Kidney glomerular epithelial cell (primary cell): Measurements from ENCODE around the gene RHBDD1.

Experiments
- DNase-seq: peaks from one replicate; lab custom pipeline; 2025; lab: John Stamatoyannopoulos, UW

RHBDD1 gene

GRCh38 chr2:226845386-226846116, 9.7 kb downstream of the RHBDD1 start:
- DNase-seq, result no peak

- DNase-seq, result no peak
These were observed 11.2 kb downstream of the RHBDD1 start for GRCh38 chr2:226847090-226847489.

- no peak for DNase-seq
These were observed 11.7 kb downstream of the RHBDD1 start for GRCh38 chr2:226847511-226847910.

DNA sequence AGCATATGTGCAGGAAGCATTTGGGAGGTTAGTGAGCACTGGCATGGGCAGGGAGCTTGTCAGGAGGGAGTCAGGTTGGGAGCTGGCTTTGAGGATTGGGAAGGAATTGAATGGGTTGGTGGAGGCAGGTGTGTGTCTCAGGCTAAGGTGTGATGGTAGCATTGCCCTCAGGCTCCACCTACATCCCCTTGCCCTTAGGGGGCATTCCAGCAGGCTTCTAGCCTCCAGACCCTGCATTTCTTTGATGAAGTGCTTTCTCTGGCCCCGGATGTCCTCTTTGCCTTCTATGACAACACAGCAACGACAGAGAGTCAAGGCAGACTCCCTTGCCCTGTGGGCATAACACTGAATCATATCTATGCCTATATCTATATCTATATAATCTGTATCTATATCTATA, 13.5 kb downstream of the RHBDD1 start:
- no peak for DNase-seq

DNA sequence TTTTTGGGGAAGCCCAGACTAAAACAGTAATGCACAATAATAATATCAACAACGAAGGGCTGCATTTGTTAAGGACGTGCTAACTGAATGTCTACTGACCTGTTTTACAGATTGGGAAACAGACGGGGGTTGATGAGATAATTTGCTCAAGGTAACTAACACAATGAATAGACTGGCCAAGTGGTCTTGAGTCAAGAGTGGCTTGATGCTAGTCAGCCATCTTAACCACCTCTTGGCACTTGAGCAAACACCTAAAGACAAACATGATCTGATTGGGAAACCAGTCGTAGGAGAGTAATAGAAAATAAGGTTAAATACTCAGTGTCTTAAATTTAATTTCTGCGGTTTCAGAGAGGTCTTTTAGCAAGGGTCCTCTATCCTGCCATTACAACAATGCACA, 14.2 kb downstream of the RHBDD1 start:
- no peak for DNase-seq

DNA sequence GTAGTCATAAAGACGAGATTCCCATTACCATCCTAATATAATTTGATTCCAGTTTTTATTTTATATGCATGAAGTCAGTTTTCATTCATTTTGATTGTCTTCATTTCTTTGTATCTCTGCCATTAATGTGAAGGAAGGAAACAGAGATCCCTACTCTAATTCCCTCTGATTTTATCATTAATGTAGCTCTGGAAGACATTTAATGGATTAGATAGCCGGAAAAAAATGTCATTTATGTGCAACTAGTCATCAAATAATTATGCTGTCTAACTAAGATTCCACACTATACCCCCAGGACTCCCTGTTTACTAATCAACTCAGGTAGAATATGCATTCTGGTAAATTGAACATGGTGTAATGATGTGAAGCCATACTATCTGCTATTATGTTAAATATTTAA, 19.9 kb downstream of the RHBDD1 start:
- DNase-seq, result no peak

GRCh38 chr2:226860087-226860486, 24.2 kb downstream of the RHBDD1 start:
- no peak for DNase-seq

GRCh38 chr2:226862623-226863022, 26.8 kb downstream of the RHBDD1 start:
- no peak for DNase-seq

DNA sequence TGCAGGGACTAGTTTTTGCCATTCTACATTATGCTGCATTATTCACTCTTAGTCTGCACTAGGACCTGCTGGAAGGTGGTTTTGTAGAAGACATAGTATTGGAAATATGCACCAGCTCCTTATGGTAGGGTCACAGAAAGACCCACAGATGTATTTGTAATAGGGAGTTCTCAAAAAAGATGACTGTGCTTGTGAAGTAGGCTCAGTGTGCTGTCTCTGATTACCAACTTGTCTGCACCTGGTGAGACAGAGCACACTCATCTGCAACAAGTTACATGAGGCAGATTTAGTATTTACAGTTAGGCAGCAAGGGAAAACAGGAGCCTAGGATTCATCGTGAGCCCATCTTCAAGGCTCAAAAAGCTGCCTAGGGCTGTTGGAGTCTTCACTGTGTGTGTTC, 29.4 kb downstream of the RHBDD1 start:
- no peak for DNase-seq

- DNase-seq, result no peak
These were observed 29.9 kb downstream of the RHBDD1 start for GRCh38 chr2:226865710-226866109.

DNA sequence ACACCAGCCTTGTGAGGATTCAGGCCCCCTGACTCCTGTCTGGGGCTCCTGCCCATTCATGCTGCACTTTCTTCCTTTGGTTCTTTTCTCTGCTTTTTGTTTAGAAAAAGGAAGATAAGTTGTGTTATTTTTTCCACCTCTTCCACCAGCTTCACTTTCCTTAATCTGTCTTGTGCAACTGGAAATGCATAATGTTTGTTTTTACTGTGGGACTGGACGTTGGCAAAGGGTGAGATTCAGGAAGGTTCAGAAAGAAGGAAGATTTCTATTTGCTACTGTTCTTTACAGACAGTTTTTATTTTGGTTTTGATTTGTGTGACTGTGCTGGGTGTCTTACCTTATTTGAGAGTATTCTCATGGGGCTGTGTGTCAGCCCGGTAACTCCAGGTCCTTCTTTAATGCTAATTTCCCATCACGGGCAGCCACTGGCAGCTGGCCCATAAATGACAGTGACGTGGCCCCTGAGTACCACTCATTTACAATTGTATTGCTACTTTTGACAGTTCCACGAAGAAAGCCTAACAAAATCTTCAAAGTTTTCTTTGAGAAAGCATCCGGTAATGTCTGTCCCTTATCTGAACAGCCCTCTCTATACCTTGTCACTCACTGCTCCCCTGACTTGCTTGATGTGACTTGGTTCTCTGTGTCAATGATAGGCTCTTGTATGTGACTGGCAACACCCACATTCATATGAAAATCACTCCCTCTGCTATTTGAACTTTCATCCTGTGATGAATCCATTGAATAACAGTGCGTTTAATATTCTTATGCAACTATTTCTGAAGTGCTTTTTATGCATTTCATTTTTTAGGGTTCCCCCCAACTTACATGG, 32.7 kb downstream of the RHBDD1 start:
- no peak for DNase-seq

DNA sequence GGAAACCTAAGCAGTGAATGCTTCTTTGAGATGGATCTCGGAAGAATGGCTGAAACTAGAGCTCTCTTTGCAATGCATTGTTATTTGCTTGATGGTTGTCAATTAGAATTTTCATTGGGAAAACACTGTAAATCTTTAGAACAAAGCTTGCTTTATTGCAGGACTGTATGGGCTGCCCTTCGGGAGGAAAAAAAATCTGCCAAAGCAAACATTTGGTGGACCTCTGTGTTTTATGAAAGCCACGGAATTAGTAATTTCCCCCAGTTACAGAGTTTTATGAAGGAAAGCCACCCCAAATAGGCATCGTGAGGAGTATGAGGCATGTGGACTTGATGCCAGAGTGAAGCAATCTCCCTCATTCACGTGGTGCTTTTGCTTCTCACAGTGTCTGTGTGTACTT, 33.5 kb downstream of the RHBDD1 start:
- DNase-seq, result no peak

GRCh38 chr2:226873051-226873620, 37.3 kb downstream of the RHBDD1 start:
- no peak for DNase-seq

- no peak for DNase-seq
These were observed 38.0 kb downstream of the RHBDD1 start for GRCh38 chr2:226873826-226874225.

- no peak for DNase-seq
These were observed 38.9 kb downstream of the RHBDD1 start for GRCh38 chr2:226874749-226875148.

DNA sequence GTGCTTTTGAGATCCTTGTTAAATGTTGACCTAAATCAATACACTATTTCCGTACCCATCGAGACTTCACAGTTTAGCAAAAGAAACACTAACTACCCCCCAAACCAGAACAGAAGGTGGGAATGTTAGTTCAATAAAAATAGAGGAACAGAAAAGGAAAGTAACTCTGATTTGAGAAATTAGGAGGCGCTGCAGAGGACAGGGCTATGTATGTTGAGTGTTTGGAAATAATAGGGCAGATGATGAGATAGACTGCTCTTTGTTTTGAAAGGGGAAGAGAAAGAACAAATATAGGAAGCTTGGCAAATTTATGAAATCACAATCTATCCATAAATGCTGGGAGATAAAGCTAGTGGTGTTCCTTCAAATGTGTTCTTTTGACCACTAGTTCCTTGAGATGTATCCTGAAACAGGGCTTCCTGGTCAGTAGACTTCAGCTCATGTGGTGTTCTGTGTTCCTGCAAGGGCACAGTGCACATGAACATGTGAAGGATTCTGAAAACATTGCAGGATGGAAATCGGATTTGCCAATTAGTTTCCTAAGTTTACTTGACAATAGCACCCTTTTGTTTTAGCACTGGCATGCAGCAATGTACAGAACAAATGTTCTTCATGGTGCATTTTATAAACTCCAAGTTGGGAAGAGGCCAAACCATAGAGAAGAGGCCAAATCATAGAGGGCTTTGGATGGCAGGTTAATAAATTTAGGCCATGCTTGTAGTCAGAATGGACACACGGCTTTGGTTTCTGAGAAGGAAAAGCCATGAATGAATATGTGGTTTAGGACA, 39.8 kb downstream of the RHBDD1 start:
- no peak for DNase-seq

DNA sequence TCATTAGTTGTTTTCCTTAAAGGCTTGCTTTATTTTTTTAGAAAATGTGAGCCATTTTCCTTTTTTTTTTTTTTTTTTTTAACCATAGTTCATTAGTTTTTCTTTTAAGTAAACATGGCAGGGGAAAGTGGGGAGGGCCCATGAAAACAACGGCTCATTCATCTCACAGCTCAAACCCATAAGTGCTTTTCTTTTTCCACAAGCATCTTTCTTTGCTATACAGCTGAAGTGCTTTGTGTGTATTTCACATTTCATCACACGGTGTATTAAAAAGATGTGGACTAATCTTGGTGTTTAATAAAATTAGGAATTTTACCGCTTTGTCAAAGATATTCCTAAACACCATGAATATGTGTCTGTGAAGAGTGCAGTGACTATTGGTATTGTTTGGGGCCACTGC, 41.6 kb downstream of the RHBDD1 start:
- no peak for DNase-seq

GRCh38 chr2:226881287-226881686, 45.4 kb downstream of the RHBDD1 start:
- no peak for DNase-seq

DNA sequence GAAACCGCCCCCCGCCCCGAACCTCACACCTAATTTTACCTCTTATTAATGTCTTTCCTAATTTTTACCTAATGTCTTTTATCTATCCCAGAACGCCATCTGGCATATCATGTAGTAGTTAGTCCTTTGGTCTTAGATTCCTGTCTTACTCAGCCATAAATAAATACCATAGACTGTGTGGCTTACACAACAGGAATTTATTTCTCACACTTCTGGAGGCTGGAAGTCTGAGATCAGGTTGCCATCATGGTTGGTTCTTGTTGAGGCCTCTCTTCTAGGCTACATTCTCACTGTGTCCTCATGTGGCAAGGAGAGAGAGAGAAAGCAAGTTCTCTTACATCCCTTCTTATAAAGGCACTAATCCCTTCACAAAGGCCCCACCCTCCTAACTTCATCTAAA, 46.8 kb downstream of the RHBDD1 start:
- no peak for DNase-seq

- DNase-seq, result no peak
These were observed 47.5 kb downstream of the RHBDD1 start for GRCh38 chr2:226883296-226883795.

GRCh38 chr2:226884166-226884565, 48.3 kb downstream of the RHBDD1 start:
- DNase-seq, result no peak

DNA sequence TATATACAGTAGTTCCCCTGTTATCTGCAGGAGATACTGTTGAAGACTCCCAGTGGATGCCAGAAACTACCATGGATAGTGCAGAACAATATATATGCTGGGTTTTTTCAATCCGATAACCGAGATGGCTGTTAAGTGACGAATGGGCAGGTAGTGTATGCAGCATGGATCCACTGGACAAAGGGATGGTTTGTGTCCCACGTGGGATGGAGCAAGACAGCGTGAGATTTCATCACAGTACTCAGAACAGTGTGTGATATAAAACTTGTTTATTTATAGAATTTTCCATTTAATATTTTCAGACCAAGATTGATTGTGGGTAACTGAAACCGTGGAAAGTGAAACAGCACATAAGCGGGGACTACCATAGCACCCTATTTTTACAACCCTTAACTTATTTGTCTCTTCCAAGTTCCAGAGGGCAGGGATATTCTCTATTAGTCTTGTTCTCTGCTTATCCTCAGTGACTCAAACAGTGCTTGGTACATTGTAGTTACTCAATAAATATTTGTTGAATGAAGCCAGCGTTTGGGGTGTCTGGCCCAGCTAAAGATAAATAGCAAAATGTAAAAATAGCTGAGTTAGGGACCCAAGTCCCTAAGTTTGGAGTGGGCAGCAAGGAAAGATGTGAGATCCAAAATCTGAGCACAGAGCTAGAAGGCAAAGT, 50.0 kb downstream of the RHBDD1 start:
- no peak for DNase-seq
